Endothelial cell of umbilical vein (primary cell): Measurements from ENCODE around the gene SLC30A2. TPM values are rescaled to one million over a fixed set of nuclear protein-coding genes. Genes with fewer than 3 reads are reported as not detected.
A peak's percentile ranks its signal among the peaks of the same experiment; 100 is the strongest.

ENCODE experiments used
- BruUV-seq: library from RNA; stranded (reverse); fragments of 400-500 nt; replicated peaks from 2 replicates; lab custom pipeline; 2021; lab: Mats Ljungman, UMichigan
- CTCF ChIA-PET: fragments of 300-600, 350-600 bp; sonication (Branson Sonifier 250); formaldehyde crosslinking; loops from one replicate; lab custom pipeline; 2021; ENCODE audit warnings: antibody characterized with exemption, inconsistent platforms; lab: Charles Lee
- POLR2A ChIA-PET: fragments of 300-600, 350-600 bp; sonication (Branson Sonifier 250); formaldehyde crosslinking; loops from one replicate; lab custom pipeline; 2021; ENCODE audit warnings: antibody characterized with exemption, inconsistent platforms; lab: Charles Lee
- DNase-seq: peaks from one replicate; pipeline ENCODE4 v3.0.0-alpha.2; 2011; ENCODE audit warnings: low read depth, low spot score
- FAIRE-seq: peaks from 2 replicates; lab custom pipeline; 2011; peaks lifted over from hg19 to GRCh38; lab: Jason Lieb, UNC
- H2AFZ ChIP-seq: 2 replicates; pipeline ENCODE4 v1.6.0; 2012; ENCODE audit warnings: low read depth, low read length, control low read depth, inconsistent platforms
- H3K27ac ChIP-seq: 2 replicates; pipeline ENCODE4 v1.5.1; 2011; ENCODE audit warnings: low read depth, mild to moderate bottlenecking, control low read depth, low read length, moderate library complexity; ENCODE audit not compliant: insufficient read depth
- H3K27me3 ChIP-seq, 2 experiments: 2 replicates each; pipeline versions ENCODE4 v1.6.0 to v1.6.1; 2011; ENCODE audit warnings: low read length in 2 of 2, mixed read lengths in 1 of 2; ENCODE audit not compliant: control insufficient read depth in 2 of 2, insufficient read depth in 2 of 2
- H3K36me3 ChIP-seq, 2 experiments: 2 replicates in 1 of 2; 3 replicates in 1 of 2; pipeline ENCODE4 v1.5.1; 2011; ENCODE audit warnings: low read length in 2 of 2, mild to moderate bottlenecking in 1 of 2, moderate library complexity in 1 of 2; ENCODE audit not compliant: control insufficient read depth in 2 of 2, insufficient read depth in 2 of 2; ENCODE audit errors: extremely low read depth in 1 of 2
- H3K4me1 ChIP-seq: 3 replicates; pipeline ENCODE4 v1.5.1; 2011; ENCODE audit warnings: mild to moderate bottlenecking, low read length; ENCODE audit not compliant: control insufficient read depth, insufficient read depth; ENCODE audit errors: extremely low read depth
- H3K4me2 ChIP-seq: 2 replicates; pipeline ENCODE4 v1.6.1; 2011; ENCODE audit warnings: low read length, control low read depth, mixed read lengths; ENCODE audit not compliant: insufficient read depth
- H3K4me3 ChIP-seq, 3 experiments: fragments of 200-600 bp in 1 of 3; sonication (generic), shearing (Covaris generic) in 1 of 3; replicated peaks in 1 of 3; 2 replicates each; pipeline ENCODE4 v1.5.1; 2011 to 2016; ENCODE audit warnings: control low read depth in 3 of 3, low read length in 3 of 3, mild to moderate bottlenecking in 2 of 3, inconsistent platforms in 1 of 3, low read depth in 1 of 3, moderate library complexity in 1 of 3; ENCODE audit not compliant: insufficient read depth in 1 of 3
- H3K79me2 ChIP-seq: 2 replicates; pipeline ENCODE4 v1.6.0; 2012; ENCODE audit warnings: low read length, inconsistent platforms; ENCODE audit not compliant: control insufficient read depth, insufficient read depth
- H3K9ac ChIP-seq: replicated peaks from 2 replicates; pipeline ENCODE3; 2011; ENCODE audit warnings: low read length, control low read depth; ENCODE audit not compliant: insufficient read depth; ENCODE audit errors: extremely low read depth
- H3K9me1 ChIP-seq: replicated peaks from 3 replicates; pipeline ENCODE4 v1.6.0; 2011; ENCODE audit warnings: mild to moderate bottlenecking, low read length; ENCODE audit not compliant: control insufficient read depth, insufficient read depth; ENCODE audit errors: extremely low read depth
- H3K9me3 ChIP-seq: replicated peaks from 2 replicates; pipeline ENCODE4 v1.5.1; 2012; ENCODE audit warnings: low read length, inconsistent platforms; ENCODE audit not compliant: control insufficient read depth, insufficient read depth
- H4K20me1 ChIP-seq: replicated peaks from 2 replicates; pipeline ENCODE3; 2011; ENCODE audit warnings: mild to moderate bottlenecking, low read length; ENCODE audit not compliant: control insufficient read depth, insufficient read depth; ENCODE audit errors: extremely low read depth
- FOS ChIP-seq: IDR thresholded peaks from 2 replicates; pipeline ENCODE4 v1.6.1; 2011; ENCODE audit warnings: mild to moderate bottlenecking, low read length, moderate library complexity, borderline replicate concordance; ENCODE audit not compliant: insufficient read depth
- dilution Hi-C: fragments of 300-500 bp; cut with MboI; formaldehyde crosslinking; loops from one replicate; pipeline ENCODE4 v1.15.0; 2019; ENCODE audit warnings: low sequenced_read_pairs; ENCODE audit not compliant: extremely low pct_ligation_motif_present
- intact Hi-C: fragments of 100-400 bp; cut with micrococcal nuclease; formaldehyde crosslinking; loops from one replicate; pipeline ENCODE4 v1.10.0; 2022
- polyA plus RNA-seq, 4 experiments: library from polyadenylated mRNA; depleted of rRNA in 3 of 4; stranded (reverse) in 3 of 4; unstranded in 1 of 4; fragments of >200 nt; gene quantifications; 2 replicates each; pipeline versions ENCODE4 v1.2.1 to v1.2.3, GENCODE V29; 2011 to 2012; ENCODE audit warnings: missing spikeins in 1 of 4
- total RNA-seq: library from RNA; stranded (reverse); gene quantifications from 2 replicates; pipeline ENCODE4 v1.2.3, GENCODE V29; 2021
- TF ChIP-seq, protein P1 (sequence below), 2 donors: IDR thresholded peaks; 1 replicate in 1 of 2; 2 replicates in 1 of 2; pipeline ENCODE4 v1.5.1; 2011; ENCODE audit warnings: low read length in 2 of 2, mild to moderate bottlenecking in 2 of 2, moderate library complexity in 2 of 2, control low read depth in 1 of 2, inconsistent platforms in 1 of 2, low read depth in 1 of 2; ENCODE audit not compliant: insufficient read depth in 1 of 2; ENCODE audit errors: extremely low read depth in 1 of 2

SLC30A2 gene
- total and polyA plus RNA-seq, 2 donors (not counting 3 experiments of a cell fraction or from before 2014, with no cell fraction given), result not detected

DNA sequence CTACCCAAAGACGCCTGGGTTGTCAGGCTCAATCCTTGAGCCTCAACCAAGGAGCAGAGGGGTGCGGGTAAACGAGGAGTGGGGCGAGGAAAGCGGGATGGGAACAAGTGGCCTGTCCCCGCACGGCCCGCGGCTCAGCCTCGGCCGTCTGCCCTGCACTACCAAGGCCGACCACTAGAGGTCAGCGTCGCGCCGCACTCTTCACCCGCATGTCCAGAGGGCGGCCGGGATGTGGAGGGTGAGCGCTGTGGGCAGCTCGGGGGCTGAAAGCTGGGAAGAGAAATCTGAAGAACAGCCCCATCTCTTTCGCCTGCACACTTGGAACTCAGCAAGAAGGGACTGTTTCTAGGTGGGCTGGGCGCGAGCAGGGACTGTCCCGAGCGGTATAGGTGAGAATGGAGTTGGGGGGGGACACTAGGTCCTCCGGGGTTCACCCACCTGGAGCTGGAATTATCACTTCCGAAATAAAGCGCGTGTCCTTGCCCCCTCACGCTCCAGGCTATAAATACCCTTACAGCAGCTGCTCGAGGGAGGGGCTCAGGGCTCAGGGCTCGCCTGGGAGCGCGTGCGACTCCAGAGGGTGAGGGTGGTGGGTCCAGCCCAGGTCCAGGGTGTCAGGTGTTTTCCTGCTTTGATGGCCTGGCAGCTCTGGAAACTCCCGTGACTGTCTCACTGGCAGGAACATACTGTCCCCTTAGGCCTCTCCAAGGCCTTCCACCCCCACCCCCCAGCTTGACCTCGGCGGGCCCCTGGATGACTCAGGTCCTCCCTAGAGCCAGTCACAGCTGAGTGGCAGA, 9.8 kb downstream of the SLC30A2 start:
- peak; percentile 74 for DNase-seq
- POLR2A ChIA-PET, result interaction anchor here (0.8 to 1.2 kb wide), 2 partner anchors 66 to 109 kb away, joined by 3 to 4 read pairs; no protein-coding TSS in a partner anchor
- no peaks in the 10 kb centered on the region for H4K20me1 ChIP-seq
- intact Hi-C loops (loop anchor here (1.0 to 5.0 kb wide), 8 partner anchors 69 to 381 kb away; partner anchors contain the start of gene CEP85), dilution Hi-C loops (no loop called here)
- H3K27me3 ChIP-seq, result peaks cover 0 to 3% of the 10 kb centered on the region in 2 experiments
- peaks cover 15% of the 10 kb centered on the region for H3K4me1 ChIP-seq
- H3K4me2 ChIP-seq, result peak overlapping the region; percentile 90
- no peaks in the 10 kb centered on the region for H3K79me2 ChIP-seq
- H2AFZ ChIP-seq, result peak overlapping the region; percentile 99
- no peak for TF ChIP-seq FOS
- TF ChIP-seq, protein P1, sequence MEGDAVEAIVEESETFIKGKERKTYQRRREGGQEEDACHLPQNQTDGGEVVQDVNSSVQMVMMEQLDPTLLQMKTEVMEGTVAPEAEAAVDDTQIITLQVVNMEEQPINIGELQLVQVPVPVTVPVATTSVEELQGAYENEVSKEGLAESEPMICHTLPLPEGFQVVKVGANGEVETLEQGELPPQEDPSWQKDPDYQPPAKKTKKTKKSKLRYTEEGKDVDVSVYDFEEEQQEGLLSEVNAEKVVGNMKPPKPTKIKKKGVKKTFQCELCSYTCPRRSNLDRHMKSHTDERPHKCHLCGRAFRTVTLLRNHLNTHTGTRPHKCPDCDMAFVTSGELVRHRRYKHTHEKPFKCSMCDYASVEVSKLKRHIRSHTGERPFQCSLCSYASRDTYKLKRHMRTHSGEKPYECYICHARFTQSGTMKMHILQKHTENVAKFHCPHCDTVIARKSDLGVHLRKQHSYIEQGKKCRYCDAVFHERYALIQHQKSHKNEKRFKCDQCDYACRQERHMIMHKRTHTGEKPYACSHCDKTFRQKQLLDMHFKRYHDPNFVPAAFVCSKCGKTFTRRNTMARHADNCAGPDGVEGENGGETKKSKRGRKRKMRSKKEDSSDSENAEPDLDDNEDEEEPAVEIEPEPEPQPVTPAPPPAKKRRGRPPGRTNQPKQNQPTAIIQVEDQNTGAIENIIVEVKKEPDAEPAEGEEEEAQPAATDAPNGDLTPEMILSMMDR (IDR thresholded peaks at IDR 0.05; ENCODE audit: extremely low read depth in 1 of 2, insufficient read depth in 1 of 2, low read depth in 1 of 2, low read length in 2 of 2), result peak; percentile 98 to 99
- no peaks in the 10 kb centered on the region for H3K9me1 ChIP-seq
- peak overlapping the region; percentile 66 for H3K9ac ChIP-seq
- no peaks in the 10 kb centered on the region for H3K9me3 ChIP-seq
- FAIRE-seq, result peak; percentile 94
- H3K36me3 ChIP-seq, result no peaks in the 10 kb centered on the region
- no TSS peak for BruUV-seq
- CTCF ChIA-PET, result interaction anchor here (0.5 to 4.3 kb wide), 37 partner anchors 8 to 752 kb away, joined by 3 to 151 read pairs (median 6); partner anchors contain the start of genes C1orf232, CEP85, EXTL1 and PAFAH2
- H3K27ac ChIP-seq, result no peak overlapping the region
- peak overlapping the region; percentile 65 to 85 (median 81) for H3K4me3 ChIP-seq
